OCI-LY1 (cell line): ENCODE measurements around the gene CBR3.

ENCODE experiments used
- EZH2 ChIP-seq: fragments of 200-600 bp; sonication (generic), shearing (Covaris generic); IDR thresholded peaks from 2 replicates; pipeline ENCODE4 v1.8.0; 2017; ENCODE audit warnings: borderline replicate concordance, mixed run types, mild to moderate bottlenecking, antibody characterized with exemption, low read length, moderate library complexity, mixed read lengths
- TF ChIP-seq, protein P1 (sequence below): fragments of 200-600 bp; sonication (generic), shearing (Covaris generic); IDR thresholded peaks from 2 replicates; pipeline ENCODE4 v1.5.1; 2017; ENCODE audit warnings: mild to moderate bottlenecking, antibody characterized with exemption, low read length, moderate library complexity, mixed read lengths

DNA sequence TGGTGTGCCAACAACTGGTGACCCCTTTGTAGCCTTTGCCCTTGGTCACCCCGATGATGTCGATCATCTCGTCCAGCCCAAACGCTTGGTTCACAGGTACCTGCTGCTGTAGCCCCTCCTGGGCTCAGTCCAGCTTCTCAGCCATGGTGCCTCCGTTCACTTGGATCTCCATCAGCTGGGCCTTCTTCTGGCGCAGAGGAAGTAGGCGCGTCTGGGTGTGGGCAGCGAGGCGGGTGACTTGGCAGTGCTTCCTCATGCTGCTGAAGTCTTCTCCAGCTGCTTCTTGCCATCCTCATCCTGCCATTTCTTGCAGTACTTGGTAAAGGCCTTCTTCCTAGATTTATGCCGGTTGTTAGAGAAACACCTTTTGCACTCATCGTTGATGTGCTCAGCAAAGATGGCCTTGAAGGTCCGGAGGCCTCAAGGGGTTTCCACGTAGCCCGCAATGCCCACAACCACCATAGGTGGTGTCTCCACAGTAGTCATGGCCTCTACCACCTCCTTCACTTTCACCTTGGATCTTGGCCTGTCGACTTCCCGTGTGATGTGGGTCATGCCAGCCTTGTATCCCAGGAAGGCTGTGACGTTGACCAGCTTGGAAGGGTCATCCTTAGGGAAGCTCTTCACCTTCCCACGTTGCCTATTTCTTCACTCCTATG lies 34.7 kb downstream of the CBR3 start:
- TF ChIP-seq, protein P1, sequence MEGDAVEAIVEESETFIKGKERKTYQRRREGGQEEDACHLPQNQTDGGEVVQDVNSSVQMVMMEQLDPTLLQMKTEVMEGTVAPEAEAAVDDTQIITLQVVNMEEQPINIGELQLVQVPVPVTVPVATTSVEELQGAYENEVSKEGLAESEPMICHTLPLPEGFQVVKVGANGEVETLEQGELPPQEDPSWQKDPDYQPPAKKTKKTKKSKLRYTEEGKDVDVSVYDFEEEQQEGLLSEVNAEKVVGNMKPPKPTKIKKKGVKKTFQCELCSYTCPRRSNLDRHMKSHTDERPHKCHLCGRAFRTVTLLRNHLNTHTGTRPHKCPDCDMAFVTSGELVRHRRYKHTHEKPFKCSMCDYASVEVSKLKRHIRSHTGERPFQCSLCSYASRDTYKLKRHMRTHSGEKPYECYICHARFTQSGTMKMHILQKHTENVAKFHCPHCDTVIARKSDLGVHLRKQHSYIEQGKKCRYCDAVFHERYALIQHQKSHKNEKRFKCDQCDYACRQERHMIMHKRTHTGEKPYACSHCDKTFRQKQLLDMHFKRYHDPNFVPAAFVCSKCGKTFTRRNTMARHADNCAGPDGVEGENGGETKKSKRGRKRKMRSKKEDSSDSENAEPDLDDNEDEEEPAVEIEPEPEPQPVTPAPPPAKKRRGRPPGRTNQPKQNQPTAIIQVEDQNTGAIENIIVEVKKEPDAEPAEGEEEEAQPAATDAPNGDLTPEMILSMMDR, result peak; percentile 18; the same call in 1 of the 2 replicates
- no peak for TF ChIP-seq EZH2
